GM12872 (cell line): Measurements from ENCODE around the gene BLM.

ENCODE experiments used
- CTCF ChIP-seq: IDR thresholded peaks from 3 replicates; pipeline ENCODE4 v1.5.1; 2011; ENCODE audit warnings: low read depth, mild to moderate bottlenecking, low read length, moderate library complexity; ENCODE audit not compliant: insufficient read depth

Gene BLM

GRCh38 chr15:90701880-90702630 lies 15.1 kb upstream of the BLM start:
- no peak for TF ChIP-seq CTCF

GRCh38 chr15:90703455-90703854 lies 13.7 kb upstream of the BLM start:
- TF ChIP-seq CTCF, result no peak

- no peak for TF ChIP-seq CTCF
Measured at GRCh38 chr15:90705212-90705611, 11.9 kb upstream of the BLM start.

GRCh38 chr15:90706394-90707327 lies 10.5 kb upstream of the BLM start:
- no peak for TF ChIP-seq CTCF

GRCh38 chr15:90707489-90707888 lies 9.7 kb upstream of the BLM start:
- no peak for TF ChIP-seq CTCF

- TF ChIP-seq CTCF, result no peak
Measured at GRCh38 chr15:90708516-90708915, 8.6 kb upstream of the BLM start.

- no peak for TF ChIP-seq CTCF
Measured at GRCh38 chr15:90709278-90709677, 7.9 kb upstream of the BLM start.
